OCI-LY7 (cell line): ENCODE data around the gene GLUL.

ENCODE experiments used
- CTCF ChIP-seq: fragments of 200-600 bp; sonication (generic); conservative IDR thresholded peaks from 2 replicates; pipeline ENCODE4 v1.5.1; 2014; ENCODE audit warnings: mild to moderate bottlenecking, antibody characterized with exemption, low read length, moderate library complexity, mixed read lengths
- EZH2phosphoT487 ChIP-seq: fragments of 200-600 bp; sonication (generic); IDR thresholded peaks from 2 replicates; pipeline ENCODE4 v1.6.1; 2018; ENCODE audit warnings: low read depth, borderline replicate concordance, mild to moderate bottlenecking, mixed run types, antibody characterized with exemption, low read length, moderate library complexity, mixed read lengths

GRCh38 chr1:182366596-182366995 lies 25.0 kb downstream of the GLUL start:
- no peak for TF ChIP-seq CTCF
- TF ChIP-seq EZH2phosphoT487, result no peak
